ENCODE measurements around the gene KRT39. TPM values are rescaled to one million over a fixed set of nuclear protein-coding genes. Genes with fewer than 3 reads are reported as not detected.

The KRT39 gene
- total and polyA plus RNA-seq, 2 of the 8 experiments (the other 6 are each of a cell fraction or from before 2014, with no cell fraction given) = not detected

DNA sequence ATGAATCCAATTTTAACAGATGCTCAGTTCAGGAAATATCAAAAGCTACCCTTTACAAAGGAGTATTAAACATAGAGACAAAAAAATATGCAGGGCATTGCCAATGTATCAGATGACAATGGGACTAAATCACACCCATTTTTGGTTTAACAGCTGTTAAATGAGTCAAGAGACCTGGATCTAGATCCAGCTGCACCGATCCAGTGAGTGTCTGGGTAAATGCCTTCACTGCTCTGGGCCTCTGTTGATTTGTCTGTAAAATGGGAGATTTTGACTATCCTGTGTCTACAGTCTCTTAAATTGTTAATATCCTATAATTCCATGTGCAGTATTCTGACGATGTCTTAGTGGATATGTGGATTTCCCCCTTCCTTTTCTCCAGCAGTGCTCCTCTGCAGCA is 45.7 kb downstream of the KRT39 start:
- no peak overlapping the region for H2AK5ac ChIP-seq (ENCODE audit: low read depth, low read length)
- no peak overlapping the region for H3K27ac ChIP-seq (ENCODE audit: low read depth, low read length)
- FAIRE-seq (no peak), DNase-seq (ENCODE audit: low read depth in 1 of 2, low spot score in 2 of 2) (no peak)
- no peak overlapping the region for H3K18ac ChIP-seq (ENCODE audit: extremely low read depth, low read length)
- no peaks in the 10 kb centered on the region for H3K36me3 ChIP-seq (ENCODE audit: control insufficient read depth in 2 of 4, insufficient read depth in 4 of 4, low read length in 3 of 4)
- H3K4me2 ChIP-seq (ENCODE audit: insufficient read depth in 1 of 2, low read depth in 2 of 2, low read length in 2 of 2) = no peak overlapping the region
- no peak overlapping the region for H3K9ac ChIP-seq (replicated peaks in 1 of 4; ENCODE audit: extremely low read depth in 1 of 4, low read depth in 3 of 4, low read length in 3 of 4)
- H3K14ac ChIP-seq (ENCODE audit: insufficient read length) = no peak overlapping the region
- TF ChIP-seq SIX5 (IDR thresholded peaks at IDR 0.05; ENCODE audit: low read depth, low read length) (no peak), JUND (IDR thresholded peaks at IDR 0.05; ENCODE audit: low read length) (no peak), TCF12 (IDR thresholded peaks at IDR 0.05; ENCODE audit: low read depth, low read length) (no peak), TEAD4 (IDR thresholded peaks at IDR 0.05; ENCODE audit: low read depth, low read length) (no peak), HDAC2 (IDR thresholded peaks at IDR 0.05; ENCODE audit: borderline replicate concordance in 1 of 2, low read depth in 2 of 2, low read length in 2 of 2) (no peak), KDM4A (IDR thresholded peaks at IDR 0.05; ENCODE audit: low read depth, low read length, severe bottlenecking) (no peak), EZH2 (IDR thresholded peaks at IDR 0.05; ENCODE audit: low read depth, low read length, severe bottlenecking) (no peak), KDM1A (IDR thresholded peaks at IDR 0.05; ENCODE audit: borderline replicate concordance, low read length) (no peak), SIN3A (conservative IDR thresholded peaks at IDR 0.05 in 1 of 2, IDR thresholded peaks at IDR 0.05 in 1 of 2; ENCODE audit: low read depth in 1 of 2, low read length in 2 of 2) (no peak), KDM5A (IDR thresholded peaks at IDR 0.05; ENCODE audit: low read length) (no peak), GTF2F1 (IDR thresholded peaks at IDR 0.05; ENCODE audit: borderline replicate concordance, low read depth, low read length) (no peak), RNF2 (IDR thresholded peaks at IDR 0.05; ENCODE audit: borderline replicate concordance, low read depth, low read length, missing control alignments, poor library complexity, severe bottlenecking) (no peak), SRF (IDR thresholded peaks at IDR 0.05; ENCODE audit: low read depth, low read length) (no peak), POLR2AphosphoS5 (IDR thresholded peaks at IDR 0.05; ENCODE audit: low read depth, low read length) (no peak)
- H2BK15ac ChIP-seq (ENCODE audit: low read length) = no peak overlapping the region
- no peak overlapping the region for H3K4me3 ChIP-seq (ENCODE audit: extremely low read depth in 1 of 4, insufficient read depth in 2 of 4, low read depth in 3 of 4, low read length in 4 of 4)
- H3K4ac ChIP-seq (replicated peaks; ENCODE audit: insufficient read length, low read depth, low read length) = no peak overlapping the region
- WGBS, 2 experiments (ENCODE audit: extremely low coverage in 1 of 2, insufficient coverage in 1 of 2, insufficient read length in 1 of 2, insufficient replicate concordance in 2 of 2, low coverage in 1 of 2, low lambda C conversion rate in 2 of 2, missing lambda C conversion rate in 1 of 2) = 91% methylated on average over 2 of the region's 2 CpGs; no CpG with 5 or more reads in 1 of the 2 experiments
- H3K23ac ChIP-seq (ENCODE audit: insufficient read length) = no peak overlapping the region
- no peaks in the 10 kb centered on the region for H3K4me1 ChIP-seq (replicated peaks in 1 of 4; ENCODE audit: control insufficient read depth in 3 of 4, insufficient read depth in 4 of 4, low read length in 3 of 4)
- no peak overlapping the region for H2BK20ac ChIP-seq (ENCODE audit: low read length)
- no peak overlapping the region for H4K5ac ChIP-seq (ENCODE audit: insufficient read length, low read depth, low read length)
- H3K27me3 ChIP-seq (replicated peaks in 1 of 4; ENCODE audit: control insufficient read depth in 3 of 4, extremely low read depth in 1 of 4, insufficient read depth in 3 of 4, low read length in 3 of 4) = no peaks in the 10 kb centered on the region
- H2AFZ ChIP-seq (ENCODE audit: low read length) = no peak overlapping the region
- no peak overlapping the region for H4K91ac ChIP-seq (replicated peaks; ENCODE audit: insufficient read length, low read length)
- H3K9me3 ChIP-seq (ENCODE audit: insufficient read depth in 2 of 2, low read depth in 1 of 2, low read length in 1 of 2) = no peaks in the 10 kb centered on the region
- no peaks in the 10 kb centered on the region for H3K79me2 ChIP-seq (ENCODE audit: control insufficient read depth in 1 of 2, insufficient read depth in 2 of 2, low read length in 2 of 2)
- no peak overlapping the region for H3K56ac ChIP-seq (replicated peaks; ENCODE audit: insufficient read length, low read depth, low read length)
- CTCF ChIA-PET (ENCODE audit: partially characterized antibody) = interaction anchor here (1.8 kb wide), 1 partner anchor 12 kb away, joined by 4 read pairs; no protein-coding TSS in a partner anchor
- no peaks in the 10 kb centered on the region for H4K20me1 ChIP-seq (replicated peaks in 1 of 2; ENCODE audit: control insufficient read depth in 1 of 2, insufficient read depth in 2 of 2, low read length in 2 of 2)
- H3K23me2 ChIP-seq (ENCODE audit: low read depth, low read length) = no peaks in the 10 kb centered on the region
- no peak overlapping the region for H2BK5ac ChIP-seq (ENCODE audit: low read depth, low read length)
- POLR2A ChIA-PET (ENCODE audit: partially characterized antibody) = no interaction called here
- no peak overlapping the region for H2BK12ac ChIP-seq (ENCODE audit: low read depth, low read length)
- no peaks in the 10 kb centered on the region for H3K79me1 ChIP-seq (ENCODE audit: low read depth, low read length)
- H2BK120ac ChIP-seq (replicated peaks; ENCODE audit: low read depth, low read length) = no peak overlapping the region
- no peak overlapping the region for H4K8ac ChIP-seq (ENCODE audit: extremely low read depth, insufficient read depth, low read length)
